KOPT-K1 (cell line): Measurements from ENCODE around the gene SOD2.
"Not testable (repeated sequence)": the region's sequence is repeated elsewhere in the genome, so short reads cannot be mapped to it uniquely, and the experiment has no call there.

Experiments
- H3K27ac ChIP-seq: fragments of 200-600 bp; sonication (generic); 2 replicates; pipeline ENCODE4 v1.5.1; 2016; ENCODE audit warnings: antibody characterized with exemption, mild to moderate bottlenecking, low read depth, low read length; ENCODE audit not compliant: poor library complexity, severe bottlenecking
- H3K36me3 ChIP-seq: fragments of 200-600 bp; sonication (generic); 2 replicates; pipeline ENCODE4 v1.5.1; 2017; ENCODE audit warnings: antibody characterized with exemption, mild to moderate bottlenecking, low read length, moderate library complexity; ENCODE audit not compliant: insufficient read depth
- H3K9me3 ChIP-seq: fragments of 200-600 bp; sonication (generic); 2 replicates; pipeline ENCODE4 v1.5.1; 2017; ENCODE audit warnings: antibody characterized with exemption, low read length, mild to moderate bottlenecking; ENCODE audit not compliant: insufficient read depth, poor library complexity, severe bottlenecking

Gene SOD2

DNA sequence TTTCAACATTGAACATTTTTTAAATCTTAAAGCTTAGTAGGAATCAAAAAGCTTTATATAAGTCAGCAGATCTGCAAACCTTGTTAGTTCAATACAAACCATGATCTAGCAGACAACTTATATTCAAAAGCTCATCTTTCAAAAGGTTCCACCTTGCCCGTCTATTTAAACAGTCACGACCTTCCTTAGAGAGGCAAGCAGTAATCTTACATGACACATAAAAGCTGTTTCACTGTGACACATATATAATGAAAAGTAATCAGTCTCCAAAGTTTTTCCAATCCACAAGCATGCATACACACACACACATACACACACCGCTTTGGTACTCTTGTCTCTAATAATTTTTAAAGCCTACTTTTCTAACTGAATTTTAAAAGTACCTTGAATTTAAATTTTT is 12.9 kb downstream of the SOD2 start:
- Histone ChIP-seq H3K27ac (no peak overlapping the region), H3K36me3 (peaks cover 75% of the 10 kb centered on the region), H3K9me3 (no peaks in the 10 kb centered on the region)

DNA sequence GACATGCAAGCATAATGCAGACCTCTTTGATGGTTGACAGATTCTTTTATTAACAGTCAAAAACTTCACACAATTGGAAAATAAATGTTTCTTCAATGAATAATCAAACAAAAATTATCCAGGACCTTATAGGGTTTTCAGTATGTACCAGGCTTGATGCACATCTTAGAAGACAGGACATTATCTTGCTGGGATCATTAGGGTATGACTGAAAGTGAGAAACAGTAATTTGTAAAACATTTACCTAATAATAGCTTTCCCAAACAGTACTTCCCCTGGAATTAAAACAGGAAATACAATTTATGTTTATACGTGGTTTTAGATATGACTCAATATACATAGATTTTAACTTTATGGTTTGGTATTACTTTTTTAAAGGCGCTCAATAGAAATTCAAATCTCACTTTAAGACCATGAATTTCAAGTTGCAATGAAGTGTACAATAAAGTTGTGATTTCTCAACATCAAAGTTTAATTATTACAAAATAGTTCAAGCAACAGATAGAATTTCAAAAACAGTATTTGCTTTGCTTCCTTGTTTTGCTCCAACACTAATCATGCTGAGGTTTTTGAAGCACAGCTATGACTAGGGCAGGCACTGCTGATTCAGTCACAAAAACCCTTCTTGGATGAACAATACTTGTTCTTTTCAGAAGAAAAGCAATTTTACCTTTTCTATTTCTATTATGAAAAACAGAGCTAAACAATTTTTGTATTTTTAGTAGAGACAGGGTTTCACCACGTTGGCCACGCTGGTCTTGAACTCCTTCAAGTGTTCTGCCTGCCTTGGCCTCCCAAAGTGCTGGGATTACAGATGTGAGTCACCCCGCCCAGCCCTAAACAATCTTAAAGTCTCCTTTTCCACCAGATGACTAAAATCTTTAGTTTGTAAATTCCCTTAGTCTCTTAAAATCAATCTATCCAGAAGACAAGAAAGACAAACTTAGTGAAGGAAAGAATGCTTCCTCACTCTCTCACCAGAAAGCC is 13.7 kb downstream of the SOD2 start:
- Histone ChIP-seq H3K9me3 (no peaks in the 10 kb centered on the region), H3K36me3 (peaks cover 68% of the 10 kb centered on the region), H3K27ac (no peak overlapping the region)

DNA sequence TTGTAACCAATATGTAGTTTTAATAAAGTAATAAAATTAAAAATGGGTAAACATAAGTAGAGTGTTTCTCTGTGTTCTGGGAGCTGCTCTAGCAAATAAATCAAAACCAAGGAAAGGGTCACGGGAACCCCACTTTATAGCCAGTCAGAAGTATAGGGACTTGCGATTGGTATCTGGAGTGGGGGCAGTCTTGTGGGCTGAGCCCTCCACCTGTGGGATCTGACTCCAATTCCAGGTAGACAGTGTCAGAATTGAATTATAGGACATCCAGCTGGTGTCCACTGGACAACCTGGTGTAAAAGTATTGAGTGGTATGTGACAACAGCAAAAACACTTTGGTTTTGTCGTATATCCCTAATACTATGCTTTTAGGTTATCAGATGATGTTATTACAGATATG is 14.5 kb downstream of the SOD2 start:
- H3K36me3 ChIP-seq: peaks cover 60% of the 10 kb centered on the region
- no peak overlapping the region for H3K27ac ChIP-seq

DNA sequence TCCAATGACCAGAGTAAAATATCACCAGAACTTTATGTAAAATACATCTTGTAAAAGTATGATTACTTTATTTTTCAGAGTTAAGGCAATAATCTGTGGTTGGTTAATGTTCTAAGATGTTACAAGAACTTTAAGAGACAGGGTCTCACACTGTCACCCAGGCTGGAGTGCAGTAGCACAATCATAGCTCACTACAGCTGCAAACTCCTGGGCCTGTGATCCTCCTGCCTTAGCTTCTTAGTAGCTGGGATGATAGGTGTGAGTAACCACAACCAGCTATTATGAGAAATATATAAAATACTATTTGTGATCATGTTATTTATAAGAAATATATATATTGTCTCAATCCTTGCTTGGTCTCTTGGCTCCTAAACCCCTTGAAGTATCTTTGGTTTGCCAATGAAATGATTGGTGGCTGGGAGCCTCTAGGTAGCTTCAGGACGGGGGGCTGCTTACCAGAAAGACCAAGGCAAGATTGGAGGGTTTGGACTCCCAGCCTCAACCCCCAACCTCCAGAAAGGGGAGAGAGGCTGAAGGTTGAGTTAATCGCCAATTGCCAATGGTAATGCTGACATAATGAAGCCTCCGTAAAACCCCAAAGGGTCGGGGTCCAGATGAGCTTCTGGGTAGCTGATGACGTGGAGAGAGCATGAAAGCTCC is 15.4 kb downstream of the SOD2 start:
- no peaks in the 10 kb centered on the region for H3K9me3 ChIP-seq
- H3K36me3 ChIP-seq: peaks cover 50% of the 10 kb centered on the region
- no peak overlapping the region for H3K27ac ChIP-seq

More for the DNA sequence above, 14.5 kb downstream of the SOD2 start:
- no peaks in the 10 kb centered on the region for H3K9me3 ChIP-seq

DNA sequence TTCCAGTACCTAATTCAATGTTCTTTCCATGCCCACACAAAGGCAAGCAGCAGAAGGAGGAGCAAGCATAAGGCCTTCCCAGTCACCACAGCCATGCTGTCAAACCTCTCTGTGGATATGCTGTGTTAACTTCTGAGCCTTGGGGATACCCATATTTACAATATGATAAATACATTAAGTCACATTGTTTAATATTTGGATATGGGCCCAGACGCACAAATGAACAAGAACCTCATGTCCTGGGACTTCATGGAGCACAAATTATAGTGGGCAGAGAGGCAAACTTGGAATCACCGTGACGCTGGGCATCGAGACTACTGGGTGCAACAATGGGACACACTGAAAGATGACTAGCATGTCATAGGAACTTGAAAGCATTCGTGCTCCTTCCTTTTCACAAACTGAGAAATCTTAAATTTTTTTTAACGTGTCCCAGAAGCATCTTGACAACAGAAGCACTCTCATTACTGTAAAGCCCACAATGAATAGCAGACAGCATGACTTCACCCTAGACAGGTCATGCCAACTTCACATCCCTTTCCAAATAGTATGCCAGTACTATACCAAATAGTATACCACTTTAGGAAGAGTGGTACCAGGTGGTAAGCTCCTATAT is 16.0 kb downstream of the SOD2 start:
- Histone ChIP-seq H3K36me3 (peaks cover 44% of the 10 kb centered on the region), H3K27ac (no peak overlapping the region), H3K9me3 (no peaks in the 10 kb centered on the region)

DNA sequence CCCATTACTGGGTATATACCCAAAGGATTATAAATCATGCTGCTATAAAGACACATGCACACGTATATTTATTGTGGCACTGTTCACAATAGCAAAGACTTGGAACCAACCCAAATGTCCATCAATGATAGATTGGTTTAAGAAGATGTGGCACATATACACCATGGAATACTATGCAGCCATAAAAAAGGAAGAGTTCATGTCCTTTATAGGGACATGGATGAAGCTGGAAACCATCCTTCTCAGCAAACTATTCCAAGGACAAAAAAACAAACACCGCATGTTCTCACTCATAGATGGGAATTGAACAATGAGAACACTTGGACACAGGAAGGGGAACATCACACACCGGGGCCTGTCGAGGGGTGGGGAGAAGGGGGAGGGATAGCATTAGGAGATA is 16.8 kb downstream of the SOD2 start:
- not testable (repeated sequence) for H3K27ac ChIP-seq, H3K9me3 ChIP-seq
- peaks cover 36% of the 10 kb centered on the region for H3K36me3 ChIP-seq

DNA sequence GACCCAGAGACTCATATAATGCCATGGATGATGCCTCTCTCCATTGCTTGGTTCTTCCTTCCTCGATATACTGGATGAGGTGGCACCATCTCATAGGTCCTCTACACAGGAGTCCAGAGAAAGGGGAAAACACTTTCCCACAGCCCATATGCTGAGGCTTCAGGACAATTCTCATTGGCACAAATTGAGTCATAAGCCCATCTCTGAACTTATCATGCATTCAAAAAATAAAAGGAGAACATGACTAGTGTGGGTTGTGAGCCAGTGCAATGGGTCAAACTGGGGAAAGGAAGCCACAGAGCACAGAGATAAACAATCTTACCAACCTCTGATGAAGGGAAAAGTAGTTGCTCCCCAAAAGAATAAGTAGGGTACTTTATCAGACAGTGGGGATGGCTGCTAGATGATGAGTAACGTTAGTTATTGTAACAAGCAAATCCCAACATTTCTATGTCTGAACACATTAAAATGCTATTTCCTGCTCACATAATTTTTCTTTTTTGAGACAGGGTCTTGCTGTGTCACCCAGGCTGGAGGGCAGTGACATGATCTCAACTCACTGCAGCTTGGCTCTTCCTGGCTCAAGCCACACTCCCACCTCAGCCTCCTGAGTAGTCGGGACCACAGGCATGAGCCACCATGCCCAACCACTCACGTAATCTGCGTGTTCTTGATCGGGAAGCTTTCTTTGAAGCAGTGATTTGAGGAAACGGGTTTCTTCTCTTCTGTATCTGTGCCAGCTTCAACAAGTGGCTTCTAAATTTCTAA is 27.0 kb downstream of the SOD2 start:
- no peak overlapping the region for H3K27ac ChIP-seq
- H3K9me3 ChIP-seq: peaks cover 14% of the 10 kb centered on the region

DNA sequence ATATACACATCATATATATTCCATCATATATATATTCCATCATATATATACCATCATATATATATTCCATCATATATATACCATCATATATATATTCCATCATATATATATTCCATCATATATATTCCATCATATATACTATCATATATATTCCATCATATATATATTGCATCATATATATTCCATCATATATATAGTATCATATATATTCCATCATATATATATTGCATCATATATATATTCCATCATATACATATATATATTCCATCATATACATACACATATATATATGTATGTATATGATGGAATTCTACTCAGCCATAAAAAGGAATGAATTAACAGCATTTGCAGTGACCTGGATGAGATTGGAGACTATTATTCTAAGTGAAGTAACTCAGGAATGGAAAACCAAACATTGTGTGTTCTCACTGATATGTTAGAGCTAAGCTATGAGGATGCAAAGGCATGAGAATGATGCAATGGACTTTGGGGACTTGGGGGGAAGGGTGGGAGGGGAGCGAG is 29.6 kb downstream of the SOD2 start:
- not testable (repeated sequence) for H3K36me3 ChIP-seq, H3K27ac ChIP-seq, H3K9me3 ChIP-seq

More for the DNA sequence above, 27.0 kb downstream of the SOD2 start:
- H3K36me3 ChIP-seq: no peaks in the 10 kb centered on the region

DNA sequence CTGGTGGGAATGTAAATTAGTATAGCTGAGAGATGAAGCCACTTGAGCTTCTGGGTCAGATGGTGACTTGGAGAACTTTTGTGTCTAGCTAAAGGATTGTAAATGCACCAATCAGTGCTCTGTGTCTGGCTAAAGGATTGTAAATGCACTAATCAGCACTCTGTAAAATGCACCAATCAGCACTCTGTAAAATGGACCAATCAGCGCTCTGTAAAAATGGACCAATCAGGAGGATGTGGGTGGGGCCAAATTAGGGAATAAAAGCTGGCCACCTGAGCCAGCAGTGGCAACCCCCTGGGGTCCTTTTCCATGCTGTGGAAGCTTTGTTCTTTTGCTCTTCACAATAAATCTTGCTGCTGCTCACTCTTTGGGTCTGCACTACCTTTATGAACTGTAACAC is 31.1 kb downstream of the SOD2 start:
- not testable (repeated sequence) for H3K9me3 ChIP-seq, H3K27ac ChIP-seq, H3K36me3 ChIP-seq

DNA sequence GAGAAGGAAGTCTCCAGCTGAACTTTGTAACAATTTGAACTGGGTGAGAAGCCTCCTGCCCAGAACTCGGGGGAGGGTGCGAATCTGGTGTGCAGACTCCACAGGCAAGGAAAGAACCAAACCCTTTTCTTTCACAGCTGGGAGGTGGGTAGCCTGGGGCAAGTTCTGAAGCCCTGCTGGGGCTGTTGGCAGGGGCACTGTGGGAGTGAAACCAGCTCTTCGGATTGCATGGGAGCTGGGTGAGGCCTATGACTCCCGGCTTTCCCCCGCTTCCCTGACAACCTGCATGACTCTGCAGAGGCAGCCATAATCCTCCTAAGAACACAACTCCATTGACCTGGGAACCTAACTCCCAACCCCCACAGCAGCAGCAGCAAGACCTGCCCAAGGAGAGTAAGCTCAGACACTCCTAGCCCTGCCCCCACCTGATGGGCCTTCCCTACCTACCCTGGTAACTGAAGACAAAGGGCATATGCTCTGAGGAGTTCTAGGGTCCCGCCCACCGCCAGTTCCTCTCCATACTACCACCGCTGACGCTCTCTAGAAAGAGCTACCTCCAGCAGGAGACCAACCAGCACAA is 37.5 kb downstream of the SOD2 start:
- H3K27ac ChIP-seq: no peak overlapping the region
- H3K9me3 ChIP-seq: no peaks in the 10 kb centered on the region
- no peaks in the 10 kb centered on the region for H3K36me3 ChIP-seq

DNA sequence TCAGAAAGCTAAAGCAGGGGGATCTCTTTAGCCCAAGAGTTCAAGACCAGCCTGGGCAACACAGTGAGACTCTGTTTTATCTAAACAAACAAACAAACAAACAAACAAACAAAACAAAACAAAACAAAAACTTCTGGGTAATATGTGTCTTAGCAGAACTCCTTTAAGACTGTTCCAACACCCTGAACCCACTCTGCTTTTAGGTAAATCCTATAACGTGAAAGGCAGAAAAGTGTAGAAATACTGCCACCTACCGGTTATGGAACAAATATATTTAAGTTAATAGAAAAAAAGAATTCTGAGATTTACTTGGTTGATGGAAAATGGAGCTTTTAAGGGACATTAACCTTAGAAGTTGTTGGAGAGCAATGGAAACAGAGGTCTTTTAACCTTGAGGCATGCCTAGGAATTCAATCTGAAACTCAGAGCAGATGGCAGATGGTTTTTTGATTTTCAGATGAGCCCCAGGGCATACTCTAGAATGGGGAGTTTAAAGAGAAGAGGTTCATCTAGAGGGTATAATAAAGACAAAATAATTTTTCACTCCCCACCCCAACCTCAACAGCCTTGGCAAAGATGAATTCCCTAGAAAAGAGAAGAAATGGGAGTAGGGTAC is 38.5 kb downstream of the SOD2 start:
- Histone ChIP-seq H3K9me3 (no peaks in the 10 kb centered on the region), H3K36me3 (no peaks in the 10 kb centered on the region), H3K27ac (no peak overlapping the region)

DNA sequence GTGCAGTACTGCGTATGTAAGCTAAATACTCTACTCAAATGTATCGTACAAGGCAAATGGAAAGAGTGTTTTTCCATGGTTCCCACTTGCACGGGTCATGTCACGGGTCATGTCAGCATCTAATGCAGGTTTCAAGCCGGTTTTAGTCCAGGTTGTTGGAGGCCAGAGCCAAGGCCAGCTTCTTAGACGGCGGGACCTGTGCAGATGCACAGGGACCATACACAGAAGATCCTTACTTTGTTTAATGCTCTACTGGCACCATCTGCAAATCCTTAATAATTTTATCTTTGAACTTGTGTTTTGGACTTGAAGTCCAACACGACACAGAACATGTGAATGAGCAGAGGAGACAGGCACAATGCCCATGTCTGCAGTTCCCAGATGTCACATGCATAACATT is 42.7 kb downstream of the SOD2 start:
- Histone ChIP-seq H3K27ac (no peak overlapping the region), H3K9me3 (no peaks in the 10 kb centered on the region), H3K36me3 (no peaks in the 10 kb centered on the region)

DNA sequence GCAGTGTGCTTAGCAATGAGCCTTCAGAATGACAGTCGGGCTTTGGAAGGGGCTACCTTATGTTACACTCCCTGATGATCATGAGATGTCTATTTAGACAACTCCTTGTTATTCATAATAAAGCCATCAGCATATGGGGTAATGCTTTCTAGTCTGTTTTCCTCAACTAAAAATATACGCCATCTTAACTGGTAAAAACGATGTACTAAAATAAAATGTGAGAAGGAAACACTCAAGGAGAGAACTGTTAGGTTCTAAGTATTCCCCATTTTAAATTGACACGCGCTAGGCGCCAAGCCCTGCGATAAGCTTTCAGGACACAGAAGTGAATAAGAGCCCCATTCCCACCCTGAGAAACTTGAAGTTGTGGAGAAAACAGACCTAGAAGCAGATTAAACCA is 43.6 kb downstream of the SOD2 start:
- Histone ChIP-seq H3K9me3 (no peaks in the 10 kb centered on the region), H3K27ac (no peak overlapping the region), H3K36me3 (no peaks in the 10 kb centered on the region)

DNA sequence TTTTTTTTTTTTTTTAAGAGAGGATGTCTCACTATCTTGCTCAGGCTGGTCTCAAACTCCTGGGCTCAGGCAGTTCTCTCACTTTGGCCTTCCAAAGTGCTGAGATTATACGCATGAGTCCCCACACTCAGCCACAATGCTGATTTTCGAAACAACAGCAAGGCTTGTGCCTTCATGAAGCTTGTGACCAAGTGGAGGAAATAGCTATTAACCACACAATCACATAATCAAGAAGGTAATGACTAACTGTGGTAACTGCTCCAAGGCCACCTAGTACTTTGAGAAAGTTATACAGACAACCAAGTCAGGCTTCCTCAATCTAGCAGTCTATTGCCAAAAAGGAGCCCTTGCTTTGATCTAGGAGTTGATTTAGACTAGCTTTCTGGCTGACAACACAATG is 46.3 kb downstream of the SOD2 start:
- Histone ChIP-seq H3K27ac (no peak overlapping the region), H3K36me3 (no peaks in the 10 kb centered on the region), H3K9me3 (peaks cover 3% of the 10 kb centered on the region)
